Caco-2 (cell line): Measurements from ENCODE around the gene KIF26B. TPM values are rescaled to one million over a fixed set of nuclear protein-coding genes. Genes with fewer than 3 reads are reported as not detected.

Experiments used
- BruUV-seq: library from RNA; stranded (reverse); fragments of 400-500 nt; replicated peaks from 2 replicates; lab custom pipeline; 2021; lab: Mats Ljungman, UMichigan
- CTCF ChIA-PET: fragments of 300-600 bp; sonication (Branson Sonifier 250); formaldehyde crosslinking; loops from one replicate; lab custom pipeline; 2022; ENCODE audit warnings: antibody characterized with exemption; lab: Charles Lee
- POLR2A ChIA-PET: fragments of 300-600 bp; sonication (Branson Sonifier 250); formaldehyde crosslinking; loops from one replicate; lab custom pipeline; 2022; ENCODE audit warnings: antibody characterized with exemption; lab: Charles Lee
- DNase-seq, 2 experiments: peaks; one replicate each; pipeline versions ENCODE4 v3.0.0 to v3.0.0-alpha.2; 2020 to 2022
- H3K27me3 ChIP-seq: replicated peaks from 2 replicates; pipeline ENCODE4 v1.6.0; 2011; ENCODE audit warnings: low read length; ENCODE audit not compliant: control insufficient read depth, insufficient read depth
- H3K36me3 ChIP-seq: 2 replicates; pipeline ENCODE4 v1.5.1; 2011; ENCODE audit warnings: low read length; ENCODE audit not compliant: control insufficient read depth, insufficient read depth
- H3K4me1 ChIP-seq: fragments of 250-450 bp; sonication (Bioruptor Pico); 2 replicates; pipeline ENCODE4 v1.5.1; 2020; ENCODE audit warnings: mild to moderate bottlenecking
- H3K4me3 ChIP-seq: 2 replicates; pipeline ENCODE4 v1.5.1; 2011; ENCODE audit warnings: low read depth, mild to moderate bottlenecking, control low read depth, low read length
- H3K9me3 ChIP-seq: fragments of 250-450 bp; sonication (Bioruptor Pico); 2 replicates; pipeline ENCODE4 v1.5.1; 2020; ENCODE audit warnings: mild to moderate bottlenecking, moderate library complexity
- H3K27ac Mint-ChIP-seq: one replicate; pipeline ENCODE4 v1.8.0; 2022; ENCODE audit warnings: mixed read lengths; ENCODE audit not compliant: unreplicated experiment
- H3K27me3 Mint-ChIP-seq: one replicate; pipeline ENCODE4 v1.8.0; 2022; ENCODE audit warnings: mixed read lengths; ENCODE audit not compliant: insufficient read depth, unreplicated experiment
- H3K36me3 Mint-ChIP-seq: one replicate; pipeline ENCODE4 v1.8.0; 2022; ENCODE audit warnings: mild to moderate bottlenecking, mixed read lengths; ENCODE audit not compliant: insufficient read depth, unreplicated experiment
- H3K4me1 Mint-ChIP-seq: one replicate; pipeline ENCODE4 v1.8.0; 2022; ENCODE audit warnings: low read depth, mixed read lengths; ENCODE audit not compliant: unreplicated experiment
- H3K4me3 Mint-ChIP-seq: one replicate; pipeline ENCODE4 v1.8.0; 2022; ENCODE audit warnings: mild to moderate bottlenecking, moderate library complexity, mixed read lengths; ENCODE audit not compliant: unreplicated experiment
- H3K9me3 Mint-ChIP-seq: one replicate; pipeline ENCODE4 v1.8.0; 2022; ENCODE audit warnings: mixed read lengths; ENCODE audit not compliant: unreplicated experiment
- CTCF ChIP-seq, 2 experiments: fragments of 200-600 bp in 1 of 2; IDR thresholded peaks; 1 replicate in 1 of 2; 2 replicates in 1 of 2; pipeline versions ENCODE4 v1.5.1 to v1.8.0; 2011 to 2022; ENCODE audit warnings: antibody characterized with exemption in 1 of 2, control low read depth in 1 of 2, inconsistent platforms in 1 of 2, low read depth in 1 of 2, low read length in 1 of 2, mild to moderate bottlenecking in 1 of 2, moderate library complexity in 1 of 2; ENCODE audit not compliant: insufficient read depth in 1 of 2, severe bottlenecking in 1 of 2, unreplicated experiment in 1 of 2
- intact Hi-C: fragments of 100-400 bp; cut with micrococcal nuclease; formaldehyde crosslinking; loops from one replicate; pipeline ENCODE4 v1.10.0; 2022; ENCODE audit not compliant: unreplicated experiment
- total RNA-seq: library from RNA; stranded (reverse); gene quantifications from 2 replicates; pipeline ENCODE4 v1.2.3, GENCODE V29; 2022

KIF26B gene
- total RNA-seq, 1 experiment from 2014 or later = 4.9 TPM

- no peak overlapping the region for H3K27ac Mint-ChIP-seq
- no peak for DNase-seq
- H3K27me3 Mint-ChIP-seq = no peaks in the 10 kb centered on the region
- TF ChIP-seq CTCF (IDR thresholded peaks at IDR 0.05; ENCODE audit: insufficient read depth in 1 of 2, low read depth in 1 of 2, low read length in 1 of 2, severe bottlenecking in 1 of 2, unreplicated experiment in 1 of 2) = no peak
- CTCF ChIA-PET = no interaction called here
- Histone ChIP-seq H3K27me3 (no peaks in the 10 kb centered on the region), H3K4me1 (peaks cover 8% of the 10 kb centered on the region; the same call in 1 of the 2 replicates), H3K4me3 (no peak overlapping the region), H3K9me3 (no peaks in the 10 kb centered on the region), H3K36me3 (no peaks in the 10 kb centered on the region)
- no peaks in the 10 kb centered on the region for H3K9me3 Mint-ChIP-seq
- POLR2A ChIA-PET = no interaction called here
- peaks cover 10% of the 10 kb centered on the region for H3K36me3 Mint-ChIP-seq
- no TSS peak for BruUV-seq
- intact Hi-C loops = no loop called here
- H3K4me1 Mint-ChIP-seq = peaks cover 17% of the 10 kb centered on the region
- no peak overlapping the region for H3K4me3 Mint-ChIP-seq
These were observed 44.1 kb downstream of the KIF26B start for GRCh38 chr1:245198748-245199516.

DNA sequence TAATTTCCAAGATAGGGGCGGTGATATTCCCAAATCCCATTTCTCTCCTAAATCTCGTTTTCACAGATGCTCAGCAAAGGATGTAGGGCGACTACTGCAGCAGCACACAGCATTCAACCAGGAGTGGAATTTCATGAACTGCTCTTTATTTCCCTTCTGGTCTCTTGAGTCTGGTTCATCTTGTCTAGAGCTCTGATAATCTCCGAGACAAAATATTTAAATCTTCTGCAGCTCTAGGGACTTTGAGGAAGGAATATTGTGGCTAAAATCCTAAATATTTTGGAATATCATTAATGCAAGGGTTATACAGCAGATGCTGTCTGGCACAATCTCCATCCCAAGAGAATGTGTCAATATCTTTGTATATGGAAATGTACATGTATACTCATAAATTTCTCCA lies 45.4 kb downstream of the KIF26B start:
- no peak for TF ChIP-seq CTCF (IDR thresholded peaks at IDR 0.05; ENCODE audit: insufficient read depth in 1 of 2, low read depth in 1 of 2, low read length in 1 of 2, severe bottlenecking in 1 of 2, unreplicated experiment in 1 of 2)
- CTCF ChIA-PET = no interaction called here
- H3K4me1 Mint-ChIP-seq = peaks cover 11% of the 10 kb centered on the region
- no peak for DNase-seq
- no peak overlapping the region for H3K4me3 Mint-ChIP-seq
- Histone ChIP-seq H3K4me3 (no peak overlapping the region), H3K27me3 (no peaks in the 10 kb centered on the region), H3K4me1 (peaks cover 6% of the 10 kb centered on the region; the same call in 1 of the 2 replicates), H3K36me3 (no peaks in the 10 kb centered on the region), H3K9me3 (no peaks in the 10 kb centered on the region)
- intact Hi-C loops = no loop called here
- POLR2A ChIA-PET = no interaction called here
- no peaks in the 10 kb centered on the region for H3K9me3 Mint-ChIP-seq
- no TSS peak for BruUV-seq
- no peak overlapping the region for H3K27ac Mint-ChIP-seq
- H3K36me3 Mint-ChIP-seq = peaks cover 10% of the 10 kb centered on the region
- no peaks in the 10 kb centered on the region for H3K27me3 Mint-ChIP-seq

DNA sequence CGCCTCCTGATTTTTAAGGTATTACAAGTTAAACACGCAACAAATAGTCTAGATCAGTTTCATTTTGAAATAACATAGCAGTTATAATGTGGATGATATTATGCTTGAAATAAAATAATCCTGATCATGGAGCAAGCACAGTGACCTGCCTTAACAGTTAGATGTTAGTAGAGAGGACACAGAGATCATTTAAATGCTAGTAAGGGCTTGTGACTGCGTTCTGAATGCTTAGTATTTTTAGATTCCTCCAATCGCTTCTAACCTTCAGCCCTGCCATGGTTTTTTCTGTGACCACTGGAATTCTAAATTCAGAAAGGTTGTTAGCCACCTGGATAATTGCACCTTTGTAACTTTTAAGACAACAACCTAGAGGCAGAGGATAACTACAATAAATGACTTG lies 46.4 kb downstream of the KIF26B start:
- H3K27ac Mint-ChIP-seq = no peak overlapping the region
- BruUV-seq = no TSS peak
- POLR2A ChIA-PET = no interaction called here

More for the DNA sequence above, 46.4 kb downstream of the KIF26B start:
- no peak overlapping the region for H3K4me3 ChIP-seq
- H3K4me1 ChIP-seq = no peaks in the 10 kb centered on the region
- CTCF ChIA-PET = no interaction called here
- no peak for DNase-seq
- Mint-ChIP-seq H3K27me3 (no peaks in the 10 kb centered on the region), H3K9me3 (no peaks in the 10 kb centered on the region), H3K36me3 (peaks cover 4% of the 10 kb centered on the region), H3K4me3 (no peak overlapping the region), H3K4me1 (peaks cover 4% of the 10 kb centered on the region)
- H3K9me3 ChIP-seq = peaks cover 4% of the 10 kb centered on the region; the same call in 1 of the 2 replicates
- no peaks in the 10 kb centered on the region for H3K36me3 ChIP-seq
- TF ChIP-seq CTCF (IDR thresholded peaks at IDR 0.05; ENCODE audit: insufficient read depth in 1 of 2, low read depth in 1 of 2, low read length in 1 of 2, severe bottlenecking in 1 of 2, unreplicated experiment in 1 of 2) = no peak
- intact Hi-C loops = no loop called here
- H3K27me3 ChIP-seq = no peaks in the 10 kb centered on the region
